ENCODE measurements around the gene NPY2R.

The NPY2R gene, protein sequence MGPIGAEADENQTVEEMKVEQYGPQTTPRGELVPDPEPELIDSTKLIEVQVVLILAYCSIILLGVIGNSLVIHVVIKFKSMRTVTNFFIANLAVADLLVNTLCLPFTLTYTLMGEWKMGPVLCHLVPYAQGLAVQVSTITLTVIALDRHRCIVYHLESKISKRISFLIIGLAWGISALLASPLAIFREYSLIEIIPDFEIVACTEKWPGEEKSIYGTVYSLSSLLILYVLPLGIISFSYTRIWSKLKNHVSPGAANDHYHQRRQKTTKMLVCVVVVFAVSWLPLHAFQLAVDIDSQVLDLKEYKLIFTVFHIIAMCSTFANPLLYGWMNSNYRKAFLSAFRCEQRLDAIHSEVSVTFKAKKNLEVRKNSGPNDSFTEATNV

GRCh38 chr4:155208258-155209054, at the start of gene NPY2R:
TSS of gene NPY2R (plus strand) at chr4:155208636. CDS start at chr4:155213940, 5,304 bp downstream.
- no peak for DNase-seq

DNA sequence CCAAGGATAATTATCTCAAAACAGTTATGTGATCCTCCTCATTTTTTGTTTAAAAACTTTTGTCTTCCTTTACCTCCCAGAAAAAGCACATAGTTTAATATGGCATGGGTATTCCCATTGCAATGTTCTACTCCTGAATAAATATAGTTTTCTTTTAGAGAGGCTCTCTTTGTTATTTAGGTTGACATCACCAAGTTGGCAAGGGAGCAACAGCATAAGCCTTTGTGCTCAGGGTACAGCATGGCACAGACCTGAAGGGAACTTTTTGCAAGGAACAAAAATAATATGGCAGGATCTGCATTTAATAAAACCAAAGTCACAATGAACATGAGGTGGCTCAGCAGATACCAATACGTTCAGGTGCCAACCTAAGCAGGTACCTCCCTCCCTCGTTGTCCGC, 47.1 kb upstream of the NPY2R start:
- no peak for DNase-seq

DNA sequence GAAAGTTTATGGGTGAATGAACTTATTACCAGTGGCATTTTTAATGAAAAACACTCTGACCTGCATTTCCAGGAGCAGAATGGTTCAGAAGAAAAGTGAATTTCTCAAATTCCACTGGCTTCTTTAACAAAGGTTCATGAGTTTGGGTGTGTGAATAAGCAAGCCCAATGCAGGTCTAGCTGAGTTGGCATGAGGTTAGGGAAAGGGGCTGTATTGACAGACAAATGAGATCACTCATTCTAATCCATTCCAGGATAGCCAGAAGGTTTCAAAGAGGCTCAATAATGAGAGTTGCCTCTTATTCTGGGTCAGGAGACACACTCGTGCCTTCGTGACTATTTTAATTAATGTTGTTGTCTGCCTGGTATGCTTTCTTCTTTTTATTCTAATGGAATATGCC, 43.7 kb upstream of the NPY2R start:
- no peak for DNase-seq

DNA sequence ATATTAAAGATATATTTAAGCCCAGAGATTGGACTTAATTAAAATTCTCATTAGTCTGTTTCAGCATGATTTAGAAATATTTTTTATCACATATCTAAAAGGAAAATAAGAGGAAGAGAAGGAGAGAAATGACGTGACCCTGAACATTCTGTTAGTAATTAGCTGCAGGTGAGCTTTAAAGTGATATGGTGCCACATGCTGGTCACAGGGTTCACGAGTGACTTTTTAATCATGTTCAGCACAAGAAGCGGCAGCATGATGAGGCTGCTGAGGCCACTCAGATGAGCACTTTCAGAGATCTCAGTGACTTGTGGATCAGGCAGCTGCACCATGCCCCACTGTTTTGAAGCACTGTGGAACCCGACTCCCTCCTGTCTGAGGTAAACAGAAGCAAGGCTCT, 37.9 kb upstream of the NPY2R start:
- DNase-seq = no peak

DNA sequence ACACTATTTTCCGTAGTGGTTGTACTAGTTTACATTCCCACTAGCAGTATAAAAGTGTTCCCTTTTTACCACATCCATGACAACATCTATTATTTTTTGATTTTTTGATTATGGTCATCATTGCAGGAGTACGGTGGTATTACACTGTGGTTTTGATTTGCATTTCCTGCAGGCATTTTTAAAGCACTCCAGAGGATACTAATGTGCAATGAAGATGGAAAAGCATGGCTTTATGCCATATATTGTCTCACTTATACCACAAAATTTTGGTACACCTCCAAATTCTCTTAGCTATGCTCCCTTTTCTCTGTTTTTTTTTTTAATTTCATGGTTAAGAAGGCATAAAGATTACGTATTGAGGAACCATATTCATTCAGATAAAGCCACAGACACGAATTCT, 35.1 kb upstream of the NPY2R start:
- no peak for DNase-seq

DNA sequence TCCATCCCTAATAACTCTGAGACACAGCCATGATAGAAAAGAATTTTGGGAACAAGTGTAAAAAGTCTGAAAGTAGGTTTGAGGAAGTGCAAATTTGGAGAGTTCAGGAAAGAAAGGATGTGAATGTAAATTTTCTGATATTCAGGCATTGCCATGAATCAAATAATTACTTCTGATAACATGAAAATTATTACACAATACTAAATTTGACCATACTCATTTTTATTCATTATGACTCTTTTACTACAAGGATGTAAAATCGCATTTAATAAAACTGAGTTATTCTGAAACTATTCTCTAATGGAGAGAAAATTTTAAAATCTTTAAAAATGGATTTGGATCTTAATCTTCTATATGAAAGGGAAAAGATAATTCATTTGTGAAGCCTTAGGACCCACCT, 33.8 kb upstream of the NPY2R start:
- DNase-seq = no peak

DNA sequence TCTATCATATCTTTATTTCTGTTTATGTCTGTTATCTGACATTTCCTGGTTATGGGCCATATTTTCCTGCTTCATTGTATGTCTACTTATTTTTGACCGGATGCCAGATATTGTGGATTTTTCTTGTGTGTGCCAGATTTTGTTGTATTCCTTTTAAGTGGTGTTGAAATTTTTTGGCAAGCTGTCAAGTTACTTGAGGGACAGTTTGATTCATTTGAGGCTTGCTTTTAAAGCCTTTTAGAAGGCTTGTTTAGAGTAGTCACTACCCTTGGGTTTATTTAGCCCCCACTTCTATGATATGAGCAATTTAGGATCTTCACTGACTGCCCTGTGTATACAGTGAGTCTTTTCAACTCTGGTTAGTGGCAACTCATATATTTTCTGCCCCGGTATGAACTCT, 29.2 kb upstream of the NPY2R start:
- DNase-seq = no peak

- no peak for DNase-seq
Observed at GRCh38 chr4:155186972-155187371, 21.5 kb upstream of the NPY2R start.

- DNase-seq = no peak
Observed at GRCh38 chr4:155187989-155188388, 20.4 kb upstream of the NPY2R start.

DNA sequence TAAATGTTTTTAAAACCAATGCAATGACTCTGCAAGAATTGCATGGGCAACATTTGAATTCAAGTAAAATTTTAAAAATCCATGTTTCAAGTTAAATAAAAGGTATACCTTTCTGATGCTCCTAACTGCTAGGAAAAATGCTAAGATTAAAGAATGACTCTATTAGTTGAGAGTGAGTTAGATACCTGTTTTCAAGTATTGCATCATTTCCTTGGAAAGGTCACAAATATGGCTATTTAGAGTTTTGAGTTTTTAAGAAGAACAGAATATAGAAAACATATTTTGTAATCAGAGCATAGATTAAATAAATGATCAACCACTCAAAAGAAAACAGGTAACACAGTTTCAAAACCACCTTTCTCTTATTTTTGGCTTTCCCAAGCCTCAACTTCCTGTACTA, 18.3 kb upstream of the NPY2R start:
- no peak for DNase-seq

GRCh38 chr4:155197757-155198156, 10.7 kb upstream of the NPY2R start:
- no peak for DNase-seq

DNA sequence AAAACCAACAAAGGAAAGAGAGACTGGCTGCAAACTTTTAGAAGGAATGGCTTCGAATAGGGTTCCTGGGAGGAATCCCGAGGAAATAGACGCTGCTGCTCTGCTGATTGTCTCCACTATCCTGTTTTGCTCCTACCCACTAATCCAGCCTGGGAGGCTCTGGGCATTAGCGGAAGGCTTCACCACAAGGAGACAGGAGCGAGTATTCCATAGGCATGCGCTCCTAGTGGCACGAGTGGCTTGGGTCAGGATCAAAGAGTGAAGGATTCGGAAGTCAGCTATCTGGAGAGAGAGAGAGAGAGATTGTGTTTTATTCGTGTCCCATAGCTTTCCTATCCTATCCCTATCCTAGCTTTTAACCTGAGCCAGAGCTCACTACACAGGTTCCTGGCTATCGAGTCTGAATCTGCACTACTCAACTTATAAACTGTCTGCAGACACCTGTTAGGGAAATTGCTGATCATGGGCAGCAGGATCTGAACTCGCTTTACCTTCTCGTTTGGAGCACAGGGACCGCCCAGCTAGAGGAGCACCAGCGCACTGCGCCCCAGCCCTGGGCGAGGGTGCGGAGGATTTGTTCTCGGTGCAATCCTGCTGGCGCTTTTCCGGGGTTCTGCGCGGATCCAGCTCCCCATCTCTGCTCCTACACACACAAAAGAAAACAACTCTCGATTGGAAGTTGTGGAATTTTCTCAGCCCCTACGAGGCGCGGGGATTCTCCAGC, 740 bp upstream of the NPY2R start:
- DNase-seq = no peak

GRCh38 chr4:155220025-155220424, 11.6 kb downstream of the NPY2R start:
- DNase-seq = no peak

DNA sequence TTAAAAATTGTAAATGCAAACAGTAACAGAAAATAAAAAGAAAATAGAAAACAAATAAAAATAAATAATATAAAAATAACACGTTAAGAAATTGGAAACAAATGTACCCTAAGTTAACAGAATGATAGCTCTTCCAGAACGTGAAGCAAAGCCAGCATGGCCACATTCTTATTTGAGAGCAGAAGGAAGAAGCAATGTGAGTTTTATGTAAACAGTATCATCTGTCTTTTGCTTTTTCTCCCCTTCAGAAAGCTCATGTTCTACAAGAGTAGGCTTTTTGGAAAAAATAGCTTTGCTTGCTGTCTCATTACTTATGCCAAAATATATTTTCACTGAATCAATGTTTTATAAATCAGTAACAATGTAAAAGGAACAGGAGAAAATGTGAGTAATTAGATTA, 18.7 kb downstream of the NPY2R start:
- no peak for DNase-seq

- DNase-seq = no peak
Observed at GRCh38 chr4:155228713-155229112, 20.3 kb downstream of the NPY2R start.

DNA sequence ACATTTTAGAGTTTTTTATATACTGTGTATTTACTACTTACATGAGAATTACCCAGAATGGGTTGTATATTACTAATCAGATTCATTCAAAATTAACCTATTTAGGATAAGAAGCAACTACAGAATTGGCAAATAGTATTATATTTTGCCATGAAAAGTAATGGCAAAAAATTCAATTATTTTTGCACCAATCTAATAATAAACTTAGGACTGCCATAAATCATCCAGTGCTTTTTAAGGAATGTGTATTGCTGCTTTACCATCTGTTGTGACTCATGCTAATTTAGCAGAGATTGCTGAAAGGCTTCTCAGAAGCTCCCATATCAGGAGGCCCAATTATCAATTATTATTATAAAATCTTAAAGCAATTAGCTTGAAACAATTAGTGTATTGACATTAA, 24.0 kb downstream of the NPY2R start:
- DNase-seq = no peak

GRCh38 chr4:155234206-155234605, 25.8 kb downstream of the NPY2R start:
- no peak for DNase-seq

DNA sequence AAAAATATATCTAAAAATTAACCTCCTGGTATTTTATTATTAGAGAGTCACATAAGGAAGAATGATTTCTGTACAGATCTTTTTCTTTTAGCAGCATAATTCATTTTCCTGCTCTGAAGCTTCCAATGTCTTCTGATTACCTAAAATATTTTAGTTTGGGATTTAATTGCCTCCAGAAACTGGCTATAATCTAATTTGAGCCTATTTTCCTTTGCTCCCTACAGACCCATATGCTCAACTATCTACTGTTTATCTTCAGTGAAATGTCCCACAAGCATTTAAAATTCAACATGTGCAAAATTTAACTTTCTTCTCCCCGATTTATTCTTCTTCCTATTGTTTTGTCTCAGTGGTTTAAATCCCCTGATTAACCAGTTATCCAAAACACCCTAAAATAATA, 29.1 kb downstream of the NPY2R start:
- DNase-seq = no peak

DNA sequence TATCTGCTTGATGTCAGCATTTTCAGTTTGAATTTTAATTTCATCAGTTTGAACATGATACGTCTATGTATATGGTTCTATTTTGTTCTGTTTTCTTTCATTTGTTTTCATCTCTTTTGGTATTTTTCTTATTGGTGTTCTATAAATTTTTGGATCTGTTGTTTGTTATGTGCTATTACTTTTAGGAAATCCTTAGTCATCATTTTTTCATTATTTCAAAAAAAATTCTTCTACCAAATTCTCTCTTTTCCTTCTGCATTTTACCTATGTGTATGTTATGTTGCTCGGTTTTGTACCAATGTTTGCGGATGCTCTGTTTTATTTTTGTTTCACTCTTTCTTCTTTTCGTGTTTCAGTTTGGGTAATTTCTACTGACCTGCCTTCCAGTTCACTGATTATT, 32.8 kb downstream of the NPY2R start:
- no peak for DNase-seq

DNA sequence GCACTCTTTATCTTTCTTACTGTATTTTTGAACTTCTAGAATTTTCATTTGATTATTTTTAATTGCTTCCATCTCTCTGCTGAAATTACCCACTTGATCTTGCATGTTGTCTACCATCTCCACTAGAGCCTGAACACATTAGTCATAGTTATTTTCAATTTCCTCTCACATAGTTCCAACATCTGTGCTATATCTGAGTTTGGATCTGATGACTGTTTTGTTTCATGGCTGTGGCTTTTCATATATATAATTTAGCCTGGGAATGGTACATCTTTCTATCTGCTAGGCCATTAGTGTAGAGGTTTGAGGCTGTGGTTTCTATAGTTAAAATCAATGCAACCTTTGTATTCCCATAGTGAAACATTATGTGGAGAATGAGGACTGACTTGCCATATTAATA, 33.2 kb downstream of the NPY2R start:
- DNase-seq = no peak

- no peak for DNase-seq
Observed at GRCh38 chr4:155245105-155245504, 36.7 kb downstream of the NPY2R start.

- DNase-seq = no peak
Observed at GRCh38 chr4:155248002-155248896, 39.8 kb downstream of the NPY2R start.
